Measurements from ENCODE around the gene CCDC8. TPM values are rescaled to one million over a fixed set of nuclear protein-coding genes. Genes with fewer than 3 reads are reported as not detected.

CCDC8 gene
- total and polyA plus RNA-seq, 2 of the 4 experiments (the other 2 are of a cell fraction) = 9.3 to 10.2 TPM

DNA sequence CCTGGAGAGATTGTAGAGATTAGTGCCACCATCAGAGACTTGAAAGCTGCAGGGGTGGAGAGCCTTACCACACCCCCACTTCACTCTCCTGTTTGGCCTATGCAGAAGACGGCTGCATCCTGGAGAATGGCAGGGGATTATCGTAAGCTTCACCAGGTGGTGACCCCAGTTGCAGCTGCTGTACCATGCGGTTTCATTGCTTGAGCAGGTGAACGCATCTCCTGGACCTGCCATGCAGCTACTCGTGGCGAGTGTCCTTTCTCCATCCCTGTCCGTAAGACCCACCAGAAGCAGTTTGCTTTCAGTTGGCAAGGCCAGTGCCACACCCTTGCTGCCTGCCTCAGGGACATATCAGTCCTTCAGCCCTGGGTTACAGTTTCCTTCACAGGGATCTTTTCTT lies 45.2 kb downstream of the CCDC8 start:
- Histone ChIP-seq H4K91ac (ENCODE audit: insufficient read depth, low read depth, low read length) (no peak overlapping the region), H4K5ac (ENCODE audit: low read depth, low read length) (no peak overlapping the region), H3K14ac (replicated peaks; ENCODE audit: low read depth, low read length) (no peak overlapping the region), H3K9ac (ENCODE audit: low read depth, low read length) (no peak overlapping the region), H3K36me3 (ENCODE audit: control insufficient read depth, insufficient read depth, low read length) (peaks cover 24% of the 10 kb centered on the region), H3K4ac (ENCODE audit: low read depth, low read length) (no peak overlapping the region), H3K23ac (ENCODE audit: low read depth, low read length) (no peak overlapping the region), H2AK5ac (ENCODE audit: low read depth, low read length) (no peak overlapping the region), H2BK120ac (ENCODE audit: low read depth, low read length) (no peak overlapping the region), H2BK15ac (ENCODE audit: low read depth, low read length) (no peak overlapping the region), H3K9me3 (ENCODE audit: control insufficient read depth, insufficient read depth, low read length) (no peaks in the 10 kb centered on the region), H4K8ac (ENCODE audit: low read depth in 2 of 2, low read length in 2 of 2) (no peak overlapping the region), H2AFZ (replicated peaks; ENCODE audit: low read length, poor library complexity) (no peak overlapping the region), H3K79me1 (ENCODE audit: low read depth in 1 of 2, low read length in 2 of 2) (peaks cover 30 to 79% of the 10 kb centered on the region in 2 experiments), H4K20me1 (ENCODE audit: insufficient read depth, low read length) (peaks cover 19% of the 10 kb centered on the region), H3K4me1 (ENCODE audit: control insufficient read depth, insufficient read depth, low read length) (peaks cover 18% of the 10 kb centered on the region), H3K56ac (ENCODE audit: extremely low read depth, insufficient read depth, low read length) (no peak overlapping the region), H3K9me1 (ENCODE audit: insufficient read depth, low read length) (peaks cover 27% of the 10 kb centered on the region), H3K18ac (ENCODE audit: low read depth, low read length) (no peak overlapping the region), H3K27ac (ENCODE audit: insufficient read depth, low read length) (no peak overlapping the region), H2AK9ac (replicated peaks; ENCODE audit: low read depth, low read length, poor library complexity) (no peak overlapping the region), H3K4me2 (ENCODE audit: low read depth, low read length) (no peak overlapping the region), H2BK5ac (ENCODE audit: low read depth, low read length, poor library complexity, severe bottlenecking) (no peak overlapping the region), H3K27me3 (ENCODE audit: control insufficient read depth, insufficient read depth, low read length) (no peaks in the 10 kb centered on the region), H3K4me3 (ENCODE audit: insufficient read depth, low read depth, low read length) (no peak overlapping the region), H2BK20ac (ENCODE audit: low read depth, low read length) (no peak overlapping the region)
- ChIA-PET POLR2A (ENCODE audit: unreplicated experiment) (interaction anchor here (0.6 kb wide), 1 partner anchor 1869 kb away, joined by 4 read pairs; no protein-coding TSS in a partner anchor), CTCF (interaction anchor here (0.6 kb wide), 1 partner anchor 190 kb away, joined by 3 read pairs; no protein-coding TSS in a partner anchor)
- DNase-seq (no peak), ATAC-seq (ENCODE audit: low read depth) (no peak)
- dilution Hi-C loops (cut with HindIII; ENCODE audit: low sequenced_read_pairs, unreplicated experiment) = no loop called here
- in situ Hi-C loops (cut with MboI; ENCODE audit: low sequenced_read_pairs) = no loop called here
- 78% methylated on average over 5 of the region's 7 CpGs; no CpG with 5 or more reads in 1 of the 2 experiments for WGBS, 2 experiments (ENCODE audit: extremely low coverage in 2 of 2, insufficient read length in 1 of 2)
- intact Hi-C loops (cut with micrococcal nuclease) = no loop called here
- no TSS peak for BruUV-seq (replicated peaks)
- TF ChIP-seq RCOR1 (IDR thresholded peaks at IDR 0.05; ENCODE audit: insufficient replicate concordance, low read length) (no peak), FOS (IDR thresholded peaks at IDR 0.05; ENCODE audit: low read depth, low read length) (no peak), RAD21 (IDR thresholded peaks at IDR 0.05; ENCODE audit: low read length) (no peak), CHD1 (IDR thresholded peaks at IDR 0.05; ENCODE audit: low read depth, low read length) (no peak), MAFK (IDR thresholded peaks at IDR 0.05; ENCODE audit: low read depth, low read length) (no peak)
- TF ChIP-seq, protein P1, sequence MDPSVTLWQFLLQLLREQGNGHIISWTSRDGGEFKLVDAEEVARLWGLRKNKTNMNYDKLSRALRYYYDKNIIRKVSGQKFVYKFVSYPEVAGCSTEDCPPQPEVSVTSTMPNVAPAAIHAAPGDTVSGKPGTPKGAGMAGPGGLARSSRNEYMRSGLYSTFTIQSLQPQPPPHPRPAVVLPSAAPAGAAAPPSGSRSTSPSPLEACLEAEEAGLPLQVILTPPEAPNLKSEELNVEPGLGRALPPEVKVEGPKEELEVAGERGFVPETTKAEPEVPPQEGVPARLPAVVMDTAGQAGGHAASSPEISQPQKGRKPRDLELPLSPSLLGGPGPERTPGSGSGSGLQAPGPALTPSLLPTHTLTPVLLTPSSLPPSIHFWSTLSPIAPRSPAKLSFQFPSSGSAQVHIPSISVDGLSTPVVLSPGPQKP (IDR thresholded peaks at IDR 0.05; ENCODE audit: borderline replicate concordance, low read depth, low read length) = no peak
- TF ChIP-seq, protein P2, sequence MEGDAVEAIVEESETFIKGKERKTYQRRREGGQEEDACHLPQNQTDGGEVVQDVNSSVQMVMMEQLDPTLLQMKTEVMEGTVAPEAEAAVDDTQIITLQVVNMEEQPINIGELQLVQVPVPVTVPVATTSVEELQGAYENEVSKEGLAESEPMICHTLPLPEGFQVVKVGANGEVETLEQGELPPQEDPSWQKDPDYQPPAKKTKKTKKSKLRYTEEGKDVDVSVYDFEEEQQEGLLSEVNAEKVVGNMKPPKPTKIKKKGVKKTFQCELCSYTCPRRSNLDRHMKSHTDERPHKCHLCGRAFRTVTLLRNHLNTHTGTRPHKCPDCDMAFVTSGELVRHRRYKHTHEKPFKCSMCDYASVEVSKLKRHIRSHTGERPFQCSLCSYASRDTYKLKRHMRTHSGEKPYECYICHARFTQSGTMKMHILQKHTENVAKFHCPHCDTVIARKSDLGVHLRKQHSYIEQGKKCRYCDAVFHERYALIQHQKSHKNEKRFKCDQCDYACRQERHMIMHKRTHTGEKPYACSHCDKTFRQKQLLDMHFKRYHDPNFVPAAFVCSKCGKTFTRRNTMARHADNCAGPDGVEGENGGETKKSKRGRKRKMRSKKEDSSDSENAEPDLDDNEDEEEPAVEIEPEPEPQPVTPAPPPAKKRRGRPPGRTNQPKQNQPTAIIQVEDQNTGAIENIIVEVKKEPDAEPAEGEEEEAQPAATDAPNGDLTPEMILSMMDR (conservative IDR thresholded peaks at IDR 0.05; ENCODE audit: low read depth, low read length) = no peak

Measured in IMR-90 (cell line).